ENCODE results near the gene ATAD3A. TPM values are rescaled to one million over a fixed set of nuclear protein-coding genes. Genes with fewer than 3 reads are reported as not detected.
"Not testable (repeated sequence)": the region's sequence is repeated elsewhere in the genome, so short reads cannot be mapped to it uniquely, and the experiment has no call there.

ATAD3A gene
- total and polyA plus RNA-seq, 2 experiments from 2014 or later, result 36.5 to 80.3 TPM

- H3K27me3 Mint-ChIP-seq (ENCODE audit: insufficient read depth, low read depth, poor library complexity), result peaks cover 10% of the 10 kb centered on the region
- peak overlapping the region; percentile 87 for H3K4me2 ChIP-seq
- H3K27ac ChIP-seq (ENCODE audit: low read depth), result 0 out of 2 replicates have a peak overlapping the region, but pooled peaks have one; percentile 45
- not testable (repeated sequence) for H3K9me2 ChIP-seq (ENCODE audit: insufficient read depth); H3K4me1 Mint-ChIP-seq; H3K27ac Mint-ChIP-seq; H3K4me1 ChIP-seq (ENCODE audit: insufficient read depth); H3K27me3 ChIP-seq (ENCODE audit: insufficient read depth); H3K36me3 ChIP-seq (ENCODE audit: insufficient read depth); DNase-seq (ENCODE audit: low spot score); H3K9me3 Mint-ChIP-seq; H2AFZ ChIP-seq; H4K20me1 ChIP-seq (replicated peaks; ENCODE audit: insufficient read depth)
- H3F3A ChIP-seq (replicated peaks; ENCODE audit: low read depth), result peaks cover 18% of the 10 kb centered on the region
- H3K4me3 ChIP-seq, result peak overlapping the region; percentile 83
- H3K79me2 ChIP-seq (replicated peaks; ENCODE audit: insufficient read depth), result peaks cover 36% of the 10 kb centered on the region
- peak; percentile 20 for ATAC-seq
- H3K36me3 Mint-ChIP-seq (ENCODE audit: low read depth), result peaks cover 13% of the 10 kb centered on the region
- peak overlapping the region; percentile 81 for H3K4me3 Mint-ChIP-seq
Measured at GRCh38 chr1:1472053-1472876, 39.7 kb upstream of the ATAD3A start.

DNA sequence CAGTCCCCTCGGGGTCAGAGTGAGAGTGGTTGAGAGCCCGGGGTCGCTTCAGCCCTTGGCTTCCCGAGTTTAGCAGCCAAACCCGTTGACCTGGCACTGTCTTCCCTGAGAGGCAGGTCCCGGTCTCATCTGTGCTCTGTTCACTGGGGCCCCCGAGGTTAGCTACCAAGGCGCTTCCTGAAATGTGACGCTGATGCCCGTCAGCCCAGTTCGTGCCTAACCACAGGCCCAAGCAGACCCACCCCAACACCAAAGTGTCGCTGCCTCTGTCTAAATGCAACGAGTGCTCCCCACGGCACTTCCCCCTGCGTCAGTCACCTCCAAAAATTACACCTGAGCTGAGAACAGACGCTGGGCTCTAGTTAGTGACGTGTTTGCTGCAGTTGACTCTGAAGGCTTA is 36.0 kb upstream of the ATAD3A start:
- not testable (repeated sequence) for H3K9me3 Mint-ChIP-seq; H3K4me1 ChIP-seq (ENCODE audit: insufficient read depth); H3K4me1 Mint-ChIP-seq; H3K27ac Mint-ChIP-seq; H3K9me2 ChIP-seq (ENCODE audit: insufficient read depth); DNase-seq (ENCODE audit: low spot score); H3K36me3 ChIP-seq (ENCODE audit: insufficient read depth); H3K27me3 ChIP-seq (ENCODE audit: insufficient read depth); H3K4me2 ChIP-seq; ATAC-seq; H3K4me3 Mint-ChIP-seq; H3K4me3 ChIP-seq; H2AFZ ChIP-seq; H3K27ac ChIP-seq (ENCODE audit: low read depth)
- H3F3A ChIP-seq (replicated peaks; ENCODE audit: low read depth), result peaks cover 10% of the 10 kb centered on the region
- peaks cover 13% of the 10 kb centered on the region for H4K20me1 ChIP-seq (replicated peaks; ENCODE audit: insufficient read depth)
- peaks cover 36% of the 10 kb centered on the region for H3K79me2 ChIP-seq (replicated peaks; ENCODE audit: insufficient read depth)
- Mint-ChIP-seq H3K27me3 (ENCODE audit: insufficient read depth, low read depth, poor library complexity) (peaks cover 13% of the 10 kb centered on the region), H3K36me3 (ENCODE audit: low read depth) (peaks cover 42% of the 10 kb centered on the region)

GRCh38 chr1:1477206-1477605 is 34.8 kb upstream of the ATAD3A start:
- ATAC-seq (no peak), DNase-seq (ENCODE audit: low spot score) (no peak)
- Mint-ChIP-seq H3K4me3 (no peak overlapping the region), H3K27ac (no peak overlapping the region), H3K4me1 (no peaks in the 10 kb centered on the region), H3K36me3 (ENCODE audit: low read depth) (peaks cover 45% of the 10 kb centered on the region), H3K9me3 (no peaks in the 10 kb centered on the region), H3K27me3 (ENCODE audit: insufficient read depth, low read depth, poor library complexity) (peaks cover 12% of the 10 kb centered on the region)
- Histone ChIP-seq H3K9me2 (ENCODE audit: insufficient read depth) (no peaks in the 10 kb centered on the region), H3F3A (replicated peaks; ENCODE audit: low read depth) (0 out of 2 replicates have a peak, but pooled peaks cover 8% of the 10 kb centered on the region), H3K4me1 (ENCODE audit: insufficient read depth) (no peaks in the 10 kb centered on the region), H2AFZ (no peak overlapping the region), H3K4me3 (no peak overlapping the region), H3K27me3 (ENCODE audit: insufficient read depth) (no peaks in the 10 kb centered on the region), H3K27ac (ENCODE audit: low read depth) (no peak overlapping the region), H4K20me1 (replicated peaks; ENCODE audit: insufficient read depth) (peaks cover 13% of the 10 kb centered on the region), H3K4me2 (no peak overlapping the region), H3K79me2 (replicated peaks; ENCODE audit: insufficient read depth) (peaks cover 36% of the 10 kb centered on the region), H3K36me3 (ENCODE audit: insufficient read depth) (peaks cover 3% of the 10 kb centered on the region; the same call in 1 of the 2 replicates)
- TF ChIP-seq STAT1 (IDR thresholded peaks at IDR 0.05; ENCODE audit: unreplicated experiment), result no peak
- no peak for TF ChIP-seq ETS1 (IDR thresholded peaks at IDR 0.05)
- TF ChIP-seq, protein P1, sequence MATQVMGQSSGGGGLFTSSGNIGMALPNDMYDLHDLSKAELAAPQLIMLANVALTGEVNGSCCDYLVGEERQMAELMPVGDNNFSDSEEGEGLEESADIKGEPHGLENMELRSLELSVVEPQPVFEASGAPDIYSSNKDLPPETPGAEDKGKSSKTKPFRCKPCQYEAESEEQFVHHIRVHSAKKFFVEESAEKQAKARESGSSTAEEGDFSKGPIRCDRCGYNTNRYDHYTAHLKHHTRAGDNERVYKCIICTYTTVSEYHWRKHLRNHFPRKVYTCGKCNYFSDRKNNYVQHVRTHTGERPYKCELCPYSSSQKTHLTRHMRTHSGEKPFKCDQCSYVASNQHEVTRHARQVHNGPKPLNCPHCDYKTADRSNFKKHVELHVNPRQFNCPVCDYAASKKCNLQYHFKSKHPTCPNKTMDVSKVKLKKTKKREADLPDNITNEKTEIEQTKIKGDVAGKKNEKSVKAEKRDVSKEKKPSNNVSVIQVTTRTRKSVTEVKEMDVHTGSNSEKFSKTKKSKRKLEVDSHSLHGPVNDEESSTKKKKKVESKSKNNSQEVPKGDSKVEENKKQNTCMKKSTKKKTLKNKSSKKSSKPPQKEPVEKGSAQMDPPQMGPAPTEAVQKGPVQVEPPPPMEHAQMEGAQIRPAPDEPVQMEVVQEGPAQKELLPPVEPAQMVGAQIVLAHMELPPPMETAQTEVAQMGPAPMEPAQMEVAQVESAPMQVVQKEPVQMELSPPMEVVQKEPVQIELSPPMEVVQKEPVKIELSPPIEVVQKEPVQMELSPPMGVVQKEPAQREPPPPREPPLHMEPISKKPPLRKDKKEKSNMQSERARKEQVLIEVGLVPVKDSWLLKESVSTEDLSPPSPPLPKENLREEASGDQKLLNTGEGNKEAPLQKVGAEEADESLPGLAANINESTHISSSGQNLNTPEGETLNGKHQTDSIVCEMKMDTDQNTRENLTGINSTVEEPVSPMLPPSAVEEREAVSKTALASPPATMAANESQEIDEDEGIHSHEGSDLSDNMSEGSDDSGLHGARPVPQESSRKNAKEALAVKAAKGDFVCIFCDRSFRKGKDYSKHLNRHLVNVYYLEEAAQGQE (IDR thresholded peaks at IDR 0.05; ENCODE audit: unreplicated experiment), result no peak
- TF ChIP-seq ZNF331 (CRISPR knock-in tag; IDR thresholded peaks at IDR 0.05; ENCODE audit: low read depth), result no peak
- TF ChIP-seq JUNB (IDR thresholded peaks at IDR 0.05; ENCODE audit: unreplicated experiment), result no peak
- no peak for TF ChIP-seq ZNF114 (CRISPR knock-in tag; IDR thresholded peaks at IDR 0.05)

All from GM23338 (cell line).